IPS-NIHi7 (cell line): ENCODE results near the gene ADGRV1.
A peak's percentile ranks its signal among the peaks of the same experiment; 100 is the strongest.

Experiments used
- DNase-seq: peaks from one replicate; pipeline ENCODE4 v3.0.0; 2012; ENCODE audit warnings: mixed read lengths; ENCODE audit errors: extremely low spot score

Gene ADGRV1

GRCh38 chr5:91160714-91161285, 602.2 kb downstream of the ADGRV1 start:
- DNase-seq = no peak

- no peak for DNase-seq
Measured at GRCh38 chr5:91162534-91163381, 604.2 kb downstream of the ADGRV1 start.

GRCh38 chr5:91164424-91164823, 605.8 kb downstream of the ADGRV1 start:
- DNase-seq = no peak

- no peak for DNase-seq
Measured at GRCh38 chr5:91166059-91166807, 607.6 kb downstream of the ADGRV1 start.

- DNase-seq = no peak
Measured at GRCh38 chr5:91168859-91169258, 610.3 kb downstream of the ADGRV1 start.

- no peak for DNase-seq
Measured at GRCh38 chr5:91170266-91170665, 611.7 kb downstream of the ADGRV1 start.

GRCh38 chr5:91171322-91171721, 612.7 kb downstream of the ADGRV1 start:
- DNase-seq = no peak

- DNase-seq = no peak
Measured at GRCh38 chr5:91174396-91174795, 615.8 kb downstream of the ADGRV1 start.

GRCh38 chr5:91175708-91176107, 617.1 kb downstream of the ADGRV1 start:
- no peak for DNase-seq

- no peak for DNase-seq
Measured at GRCh38 chr5:91176288-91177016, 617.9 kb downstream of the ADGRV1 start.

GRCh38 chr5:91177085-91177484, 618.5 kb downstream of the ADGRV1 start:
- DNase-seq = no peak

GRCh38 chr5:91177639-91178038, 619.0 kb downstream of the ADGRV1 start:
- DNase-seq = no peak

GRCh38 chr5:91178461-91178860, 619.9 kb downstream of the ADGRV1 start:
- no peak for DNase-seq

- DNase-seq = no peak
Measured at GRCh38 chr5:91179018-91179417, 620.4 kb downstream of the ADGRV1 start.

- no peak for DNase-seq
Measured at GRCh38 chr5:91180506-91180905, 621.9 kb downstream of the ADGRV1 start.

GRCh38 chr5:91182763-91183162, 624.2 kb downstream of the ADGRV1 start:
- no peak for DNase-seq

- no peak for DNase-seq
Measured at GRCh38 chr5:91183743-91184142, 625.1 kb downstream of the ADGRV1 start.

- DNase-seq = no peak
Measured at GRCh38 chr5:91186101-91186500, 627.5 kb downstream of the ADGRV1 start.

GRCh38 chr5:91187032-91187431, 628.4 kb downstream of the ADGRV1 start:
- no peak for DNase-seq

- DNase-seq = no peak
Measured at GRCh38 chr5:91188755-91189154, 630.2 kb downstream of the ADGRV1 start.

- DNase-seq = peak; percentile 35
Measured at GRCh38 chr5:91189480-91190313, 631.1 kb downstream of the ADGRV1 start.
